SK-N-MC (cell line): ENCODE results near the gene ZHX3.
A peak's percentile ranks its signal among the peaks of the same experiment; 100 is the strongest.

Experiments
- DNase-seq: peaks from one replicate; pipeline ENCODE4 v3.0.0-alpha.2; 2011; ENCODE audit warnings: low read depth, low spot score
- H3K27ac ChIP-seq: fragments of 200-600 bp; sonication (generic); 2 replicates; pipeline ENCODE4 v1.5.1; 2016; ENCODE audit warnings: mixed run types
- H3K36me3 ChIP-seq: fragments of 200-600 bp; sonication (generic); 2 replicates; pipeline ENCODE4 v1.6.1; 2017; ENCODE audit warnings: antibody characterized with exemption, low read length, mixed read lengths; ENCODE audit not compliant: insufficient read depth
- H3K4me3 ChIP-seq: fragments of 200-600 bp; sonication (generic); 2 replicates; pipeline ENCODE4 v1.5.1; 2016
- H3K9ac ChIP-seq: fragments of 200-600 bp; sonication (generic); 2 replicates; pipeline ENCODE4 v1.8.0; 2017; ENCODE audit warnings: mixed run types, mixed read lengths; ENCODE audit not compliant: insufficient read length
- H3K9me3 ChIP-seq: fragments of 200-600 bp; sonication (generic); 2 replicates; pipeline ENCODE4 v1.6.1; 2017; ENCODE audit warnings: low read depth, mild to moderate bottlenecking, antibody characterized with exemption, low read length, moderate library complexity, mixed read lengths
- EZH2 ChIP-seq: fragments of 200-600 bp; sonication (generic); IDR thresholded peaks from one replicate; pipeline ENCODE4 v1.6.1; 2017; ENCODE audit warnings: antibody characterized with exemption
- FOXP2 ChIP-seq: optimal IDR thresholded peaks from 2 replicates; pipeline ENCODE3; 2011; ENCODE audit warnings: mild to moderate bottlenecking, moderate library complexity; ENCODE audit not compliant: insufficient read depth; ENCODE audit errors: extremely low read length, control extremely low read depth
- POLR2AphosphoS5 ChIP-seq: IDR thresholded peaks from 2 replicates; pipeline ENCODE4 v1.6.1; 2012; ENCODE audit warnings: mild to moderate bottlenecking, low read depth, low read length, borderline replicate concordance

ZHX3 gene, protein sequence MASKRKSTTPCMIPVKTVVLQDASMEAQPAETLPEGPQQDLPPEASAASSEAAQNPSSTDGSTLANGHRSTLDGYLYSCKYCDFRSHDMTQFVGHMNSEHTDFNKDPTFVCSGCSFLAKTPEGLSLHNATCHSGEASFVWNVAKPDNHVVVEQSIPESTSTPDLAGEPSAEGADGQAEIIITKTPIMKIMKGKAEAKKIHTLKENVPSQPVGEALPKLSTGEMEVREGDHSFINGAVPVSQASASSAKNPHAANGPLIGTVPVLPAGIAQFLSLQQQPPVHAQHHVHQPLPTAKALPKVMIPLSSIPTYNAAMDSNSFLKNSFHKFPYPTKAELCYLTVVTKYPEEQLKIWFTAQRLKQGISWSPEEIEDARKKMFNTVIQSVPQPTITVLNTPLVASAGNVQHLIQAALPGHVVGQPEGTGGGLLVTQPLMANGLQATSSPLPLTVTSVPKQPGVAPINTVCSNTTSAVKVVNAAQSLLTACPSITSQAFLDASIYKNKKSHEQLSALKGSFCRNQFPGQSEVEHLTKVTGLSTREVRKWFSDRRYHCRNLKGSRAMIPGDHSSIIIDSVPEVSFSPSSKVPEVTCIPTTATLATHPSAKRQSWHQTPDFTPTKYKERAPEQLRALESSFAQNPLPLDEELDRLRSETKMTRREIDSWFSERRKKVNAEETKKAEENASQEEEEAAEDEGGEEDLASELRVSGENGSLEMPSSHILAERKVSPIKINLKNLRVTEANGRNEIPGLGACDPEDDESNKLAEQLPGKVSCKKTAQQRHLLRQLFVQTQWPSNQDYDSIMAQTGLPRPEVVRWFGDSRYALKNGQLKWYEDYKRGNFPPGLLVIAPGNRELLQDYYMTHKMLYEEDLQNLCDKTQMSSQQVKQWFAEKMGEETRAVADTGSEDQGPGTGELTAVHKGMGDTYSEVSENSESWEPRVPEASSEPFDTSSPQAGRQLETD

GRCh38 chr20:41317546-41318270 lies at the start of gene ZHX3:
TSS of gene ZHX3 (minus strand) at chr20:41317731. CDS start at chr20:41204916, 112,815 bp downstream.
- DNase-seq: peak; percentile 26
- H3K9me3 ChIP-seq: no peaks in the 10 kb centered on the region
- H3K27ac ChIP-seq: 0 out of 2 replicates have a peak within 1 kb of the TSS, but pooled peaks have one; percentile 12
- H3K9ac ChIP-seq: peak within 1 kb of the TSS; percentile 82
- H3K4me3 ChIP-seq: peak within 1 kb of the TSS; percentile 89
- TF ChIP-seq FOXP2: peak; percentile 68
- TF ChIP-seq EZH2: no peak
- TF ChIP-seq POLR2AphosphoS5: peak; percentile 77
- peaks cover under 1% of the 10 kb centered on the region; the same call in 1 of the 2 replicates for H3K36me3 ChIP-seq

DNA sequence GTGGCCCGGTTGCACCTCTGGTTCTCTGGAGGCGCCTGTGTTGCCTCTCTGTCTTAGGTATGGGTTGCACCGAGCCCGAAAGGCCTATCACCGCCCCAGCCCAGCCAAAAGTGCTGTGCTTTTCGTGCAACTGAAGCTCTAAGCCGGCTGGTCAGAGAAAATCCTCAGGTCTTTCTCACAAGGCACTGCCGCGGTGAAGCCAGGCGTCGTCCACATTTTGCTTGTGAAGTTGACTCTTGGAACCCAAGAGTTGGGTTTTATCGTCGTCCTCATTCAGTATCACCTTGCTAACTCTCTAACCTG lies 49.8 kb upstream of the ZHX3 start:
- Histone ChIP-seq H3K9me3 (no peaks in the 10 kb centered on the region), H3K4me3 (no peak overlapping the region), H3K9ac (no peak overlapping the region), H3K36me3 (no peaks in the 10 kb centered on the region), H3K27ac (no peak overlapping the region)
- DNase-seq: no peak
- TF ChIP-seq FOXP2 (no peak), POLR2AphosphoS5 (no peak), EZH2 (no peak)

DNA sequence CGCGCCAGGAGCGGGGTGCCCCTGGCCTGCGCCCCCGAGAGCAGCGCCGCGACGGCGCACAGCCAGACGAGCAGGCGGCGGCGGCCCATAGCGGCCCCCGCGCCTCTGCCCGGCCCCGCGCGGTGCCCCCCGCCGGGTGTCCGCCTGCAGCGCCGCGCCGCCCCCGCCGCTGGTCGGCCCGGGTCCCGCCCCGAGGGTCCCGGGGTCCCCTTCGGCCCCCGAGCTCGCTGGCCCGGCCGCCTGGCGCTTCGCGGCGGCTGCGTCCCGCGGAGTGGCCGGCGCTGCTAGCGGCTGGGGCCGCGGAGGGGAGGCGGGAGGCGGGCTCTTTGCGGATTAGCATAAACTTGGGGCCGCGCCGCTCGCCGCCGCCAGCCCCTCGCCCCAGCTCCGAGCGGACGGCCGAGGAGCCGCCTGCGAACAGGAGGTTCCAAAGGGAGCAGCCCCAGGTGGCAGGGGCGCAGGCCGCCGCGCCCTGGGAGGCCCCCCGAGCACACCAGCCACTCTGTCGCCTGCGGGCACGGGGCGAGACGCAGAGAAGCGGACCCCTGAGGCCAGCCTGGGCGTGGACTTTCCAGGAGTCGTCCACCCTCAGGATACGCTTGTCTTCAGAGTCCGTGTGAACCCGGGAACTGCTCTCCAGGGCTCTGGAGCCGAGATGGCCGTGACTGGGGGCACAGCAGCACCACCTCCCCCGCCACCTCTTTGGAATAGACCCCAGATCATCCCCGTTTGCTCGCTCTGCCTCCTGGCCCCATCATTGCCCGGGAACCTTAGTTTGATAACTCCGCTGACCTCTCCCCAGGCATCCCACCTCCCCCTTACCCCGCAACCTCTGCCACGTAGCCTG lies 49.2 kb upstream of the ZHX3 start, which contains the start of gene EMILIN3:
EMILIN3 (minus strand) TSS at position 273 of the 847 bp plus-strand sequence; CDS start at position 89, 184 bp downstream.
- H3K36me3 ChIP-seq: no peaks in the 10 kb centered on the region
- no peak within 1 kb of the TSS for H3K27ac ChIP-seq
- TF ChIP-seq FOXP2: no peak
- TF ChIP-seq EZH2: no peak
- TF ChIP-seq POLR2AphosphoS5: no peak
- no peak within 1 kb of the TSS for H3K9ac ChIP-seq
- peak within 1 kb of the TSS; percentile 65 for H3K4me3 ChIP-seq
- no peak for DNase-seq
- H3K9me3 ChIP-seq: no peaks in the 10 kb centered on the region

- no peaks in the 10 kb centered on the region for H3K9me3 ChIP-seq
- H3K27ac ChIP-seq: no peak overlapping the region
- no peaks in the 10 kb centered on the region for H3K36me3 ChIP-seq
- peak overlapping the region; percentile 53 for H3K4me3 ChIP-seq
- H3K9ac ChIP-seq: no peak overlapping the region
- no peak for DNase-seq
- TF ChIP-seq EZH2 (no peak), POLR2AphosphoS5 (no peak), FOXP2 (no peak)
Observed at GRCh38 chr20:41365777-41366545, 48.4 kb upstream of the ZHX3 start.

- no peak for TF ChIP-seq POLR2AphosphoS5
- TF ChIP-seq EZH2: no peak
- TF ChIP-seq FOXP2: no peak
- H3K36me3 ChIP-seq: no peaks in the 10 kb centered on the region
- no peak for DNase-seq
- H3K9me3 ChIP-seq: no peaks in the 10 kb centered on the region
- 0 out of 2 replicates have a peak overlapping the region, but pooled peaks have one; percentile 53 for H3K4me3 ChIP-seq
- H3K27ac ChIP-seq: no peak overlapping the region
- no peak overlapping the region for H3K9ac ChIP-seq
Observed at GRCh38 chr20:41364967-41365765, 47.6 kb upstream of the ZHX3 start.

GRCh38 chr20:41364236-41364855 lies 46.8 kb upstream of the ZHX3 start:
- Histone ChIP-seq H3K9ac (no peak overlapping the region), H3K36me3 (no peaks in the 10 kb centered on the region), H3K9me3 (no peaks in the 10 kb centered on the region), H3K4me3 (no peak overlapping the region), H3K27ac (no peak overlapping the region)
- TF ChIP-seq EZH2: no peak
- no peak for TF ChIP-seq FOXP2
- TF ChIP-seq POLR2AphosphoS5: no peak
- no peak for DNase-seq
